ENCODE data around the gene MAN1A2.

Gene MAN1A2

DNA sequence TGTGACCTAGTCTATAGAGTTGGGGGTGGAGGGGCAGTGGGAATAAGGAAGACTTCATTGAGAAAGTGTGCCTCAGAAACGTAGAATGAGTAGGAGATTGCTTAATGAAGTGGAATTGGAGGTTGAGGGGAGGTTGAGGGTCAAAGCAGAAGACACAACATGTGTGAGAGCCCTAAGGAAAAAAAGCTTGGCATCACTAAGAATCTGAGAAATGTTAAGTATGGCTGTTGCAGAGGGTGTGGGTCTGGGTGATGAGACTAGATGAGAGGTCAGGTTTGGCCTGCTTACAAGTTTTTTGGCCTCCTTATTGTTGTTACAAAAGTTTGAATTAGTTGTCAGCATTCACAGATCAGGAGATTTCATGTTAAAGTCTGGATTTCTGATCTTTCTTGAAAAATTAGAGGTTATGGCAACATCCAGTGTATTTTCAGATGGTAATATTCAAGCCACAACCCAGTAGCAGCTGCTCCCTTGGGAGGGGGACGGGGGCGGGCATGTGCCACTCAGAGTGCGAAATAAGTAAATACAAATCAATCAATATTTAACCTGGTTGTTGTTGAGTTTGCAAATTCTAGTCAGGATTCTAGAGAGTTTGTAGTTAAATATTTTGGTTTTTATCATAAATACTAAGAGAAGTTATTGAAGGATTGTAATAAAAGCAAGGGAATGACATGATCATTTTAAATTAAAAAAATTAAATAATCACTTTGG, 4.3 kb downstream of the MAN1A2 start:
- in situ Hi-C loops (cut with HindIII; ENCODE audit: low sequenced_read_pairs): no loop called here
- no peak for DNase-seq (ENCODE audit: low read depth)
- TF ChIP-seq CTCF (IDR thresholded peaks at IDR 0.05; ENCODE audit: low read depth, low read length, missing control alignments): no peak
- H3K4me3 ChIP-seq (ENCODE audit: low read depth, low read length): no peak overlapping the region

- TF ChIP-seq CTCF (IDR thresholded peaks at IDR 0.05; ENCODE audit: low read depth, low read length, missing control alignments): no peak
- H3K4me3 ChIP-seq (ENCODE audit: low read depth, low read length): no peak overlapping the region
- in situ Hi-C loops (cut with HindIII; ENCODE audit: low sequenced_read_pairs): no loop called here
- no peak for DNase-seq (ENCODE audit: low read depth)
These were observed 5.7 kb downstream of the MAN1A2 start for GRCh38 chr1:117372863-117373412.

DNA sequence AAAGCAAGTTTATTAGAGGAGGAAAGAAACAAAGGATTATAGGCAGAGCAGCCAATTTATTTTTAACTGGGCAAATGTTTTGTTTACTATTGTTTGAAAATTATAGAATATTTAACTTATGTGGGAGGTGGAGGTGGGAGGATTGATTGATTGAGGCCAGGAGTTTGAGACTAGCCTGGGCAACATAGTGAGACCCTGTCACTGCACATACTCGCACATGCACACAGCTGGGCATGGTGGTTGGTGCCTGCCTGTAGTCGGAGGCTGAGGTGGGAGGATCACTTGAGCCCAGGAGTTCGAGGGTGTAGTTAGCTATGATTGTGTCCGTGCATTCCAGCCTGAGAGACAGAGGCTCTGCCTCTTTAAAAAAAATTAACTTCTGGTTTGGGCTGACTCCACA, 6.7 kb downstream of the MAN1A2 start:
- no peak for DNase-seq (ENCODE audit: low read depth)
- in situ Hi-C loops (cut with HindIII; ENCODE audit: low sequenced_read_pairs): no loop called here
- no peak for TF ChIP-seq CTCF (IDR thresholded peaks at IDR 0.05; ENCODE audit: low read depth, low read length, missing control alignments)

GRCh38 chr1:117375327-117375726, 8.1 kb downstream of the MAN1A2 start:
- no peak for TF ChIP-seq CTCF (IDR thresholded peaks at IDR 0.05; ENCODE audit: low read depth, low read length, missing control alignments)
- in situ Hi-C loops (cut with HindIII; ENCODE audit: low sequenced_read_pairs): no loop called here

More for the DNA sequence above, 6.7 kb downstream of the MAN1A2 start:
- H3K4me3 ChIP-seq (ENCODE audit: low read depth, low read length): no peak overlapping the region

DNA sequence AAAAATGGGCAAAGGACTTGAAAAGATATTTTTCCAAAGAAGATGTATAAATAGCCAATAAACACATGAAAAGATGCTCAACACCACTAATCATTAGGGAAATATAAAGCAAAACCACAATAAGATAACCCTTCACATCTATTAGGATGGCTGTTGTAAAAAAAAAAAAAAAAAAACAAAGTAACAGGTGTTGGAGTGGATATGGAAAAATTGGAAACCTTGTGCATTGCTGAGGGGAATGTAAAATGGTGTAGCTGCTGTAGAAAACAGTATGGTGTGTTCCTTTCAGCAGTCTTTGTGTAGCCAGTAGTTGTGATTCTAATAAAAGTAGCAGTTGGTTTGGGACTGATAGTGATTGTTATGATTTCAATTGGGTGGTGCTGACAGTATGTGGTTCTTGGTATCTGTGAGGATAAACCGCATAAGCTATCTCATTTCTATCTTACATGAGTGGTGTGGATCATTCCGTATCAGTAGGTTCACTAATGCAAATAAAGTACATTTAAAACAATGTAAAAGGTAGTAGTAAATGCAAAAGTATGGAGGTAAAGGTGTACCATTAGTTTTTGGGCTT, 19.9 kb downstream of the MAN1A2 start:
- H3K4me3 ChIP-seq (ENCODE audit: low read depth, low read length): no peak overlapping the region
- no peak for DNase-seq (ENCODE audit: low read depth)
- TF ChIP-seq CTCF (IDR thresholded peaks at IDR 0.05; ENCODE audit: low read depth, low read length, missing control alignments): no peak
- in situ Hi-C loops (cut with HindIII; ENCODE audit: low sequenced_read_pairs): no loop called here

More at GRCh38 chr1:117375327-117375726, 8.1 kb downstream of the MAN1A2 start:
- DNase-seq (ENCODE audit: low read depth): no peak
- H3K4me3 ChIP-seq (ENCODE audit: low read depth, low read length): no peak overlapping the region

DNA sequence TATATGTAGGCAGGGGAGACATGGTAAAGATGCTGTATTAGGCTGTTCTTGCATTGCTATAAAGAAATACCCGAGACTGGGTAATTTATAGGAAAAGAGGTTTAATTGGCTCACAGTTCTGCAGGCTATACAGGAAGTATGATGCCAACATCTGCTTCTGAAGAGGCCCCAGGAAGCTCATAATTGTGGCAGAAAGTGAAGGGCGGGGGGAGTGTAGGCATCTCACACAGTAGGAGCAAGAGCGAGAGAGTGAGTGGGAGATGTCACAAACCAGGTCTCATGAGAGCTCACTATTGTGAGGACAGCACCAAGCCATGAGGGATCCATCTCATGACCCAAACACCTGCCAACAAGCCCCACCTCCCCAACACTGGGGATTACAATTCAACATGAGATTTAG, 21.1 kb downstream of the MAN1A2 start:
- DNase-seq (ENCODE audit: low read depth): no peak
- no peak for TF ChIP-seq CTCF (IDR thresholded peaks at IDR 0.05; ENCODE audit: low read depth, low read length, missing control alignments)
- no peak overlapping the region for H3K4me3 ChIP-seq (ENCODE audit: low read depth, low read length)
- in situ Hi-C loops (cut with HindIII; ENCODE audit: low sequenced_read_pairs): no loop called here

All from astrocyte of the cerebellum (primary cell).